HG03280 (cell line): Measurements from ENCODE around the gene N4BP2.
"Not testable (repeated sequence)": the region's sequence is repeated elsewhere in the genome, so short reads cannot be mapped to it uniquely, and the experiment has no call there.

Experiments used
- ATAC-seq: cut with Tn5 transposase; IDR thresholded peaks from one replicate; pipeline ENCODE4 v1.9.1; 2021; ENCODE audit warnings: mild to moderate bottlenecking, moderate library complexity; ENCODE audit not compliant: unreplicated experiment

Gene N4BP2

DNA sequence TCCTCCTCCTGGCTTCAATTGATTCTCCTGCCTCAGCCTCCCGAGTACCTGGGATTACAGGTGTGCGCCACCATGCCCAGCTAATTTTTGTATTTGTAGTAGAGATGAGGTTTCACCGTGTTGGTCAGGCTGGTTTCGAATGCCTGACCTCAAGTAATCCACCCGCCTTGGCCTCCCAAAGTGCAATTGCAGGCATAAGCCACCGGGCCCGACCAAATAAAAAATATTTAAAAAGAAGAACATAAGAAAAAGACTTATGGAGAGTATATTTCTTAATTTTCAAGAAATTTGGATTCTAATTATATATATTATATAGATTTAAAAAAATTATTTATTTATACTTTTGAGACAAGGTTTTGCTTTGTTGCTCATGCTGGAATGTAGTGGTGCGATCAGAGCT, 29.8 kb downstream of the N4BP2 start:
- ATAC-seq: no peak

DNA sequence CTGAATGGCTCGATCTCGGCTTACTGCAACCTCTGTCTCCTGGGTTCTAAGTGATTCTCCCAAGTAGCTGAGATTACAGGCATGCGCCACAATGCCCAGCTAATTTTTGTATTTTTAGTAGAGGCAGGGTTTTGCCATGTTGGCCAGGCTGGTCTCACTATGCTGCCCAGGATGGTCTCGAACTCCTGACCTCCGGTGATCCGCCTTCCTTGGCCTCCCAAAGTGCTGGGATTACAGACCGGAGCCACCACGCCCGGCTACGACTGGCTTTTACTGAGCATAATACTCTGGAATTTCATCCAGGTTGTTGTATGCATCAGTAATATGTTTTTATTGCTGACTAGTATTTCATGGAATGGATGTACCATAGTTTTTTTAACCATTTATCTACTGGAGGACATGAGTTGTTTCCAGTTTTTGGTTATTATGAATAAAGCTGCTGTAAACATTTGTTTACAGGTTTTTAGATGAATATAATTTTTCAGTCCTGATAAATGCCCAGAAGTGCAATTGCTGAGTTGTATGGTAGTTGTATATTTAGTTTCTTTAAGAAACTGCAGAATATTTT, 31.2 kb downstream of the N4BP2 start:
- ATAC-seq: no peak

GRCh38 chr4:40093400-40093799, 36.8 kb downstream of the N4BP2 start:
- ATAC-seq: not testable (repeated sequence)

- no peak for ATAC-seq
Observed at GRCh38 chr4:40099010-40099409, 42.4 kb downstream of the N4BP2 start.

DNA sequence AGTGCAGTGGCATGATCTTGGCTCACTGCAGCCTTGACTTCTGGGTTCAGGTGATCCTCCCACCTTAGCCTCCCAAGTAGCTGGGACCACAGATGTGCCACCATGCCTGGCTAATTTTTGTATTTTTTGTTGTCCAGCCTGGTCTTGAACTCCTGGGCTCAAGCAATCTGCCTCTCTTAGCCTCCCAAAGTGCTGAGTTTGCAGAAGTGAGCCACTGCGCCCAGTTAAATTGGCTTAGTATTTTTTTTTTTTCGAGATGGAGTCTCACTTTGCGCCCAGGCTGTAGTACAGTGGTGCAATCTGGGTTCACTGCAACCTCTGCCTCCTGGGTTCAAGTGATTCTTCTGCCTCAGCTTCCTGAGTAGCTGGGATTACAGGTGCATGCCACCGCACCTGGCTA, 50.5 kb downstream of the N4BP2 start:
- not testable (repeated sequence) for ATAC-seq

- ATAC-seq: no peak
Observed at GRCh38 chr4:40112027-40112792, 55.6 kb downstream of the N4BP2 start.

DNA sequence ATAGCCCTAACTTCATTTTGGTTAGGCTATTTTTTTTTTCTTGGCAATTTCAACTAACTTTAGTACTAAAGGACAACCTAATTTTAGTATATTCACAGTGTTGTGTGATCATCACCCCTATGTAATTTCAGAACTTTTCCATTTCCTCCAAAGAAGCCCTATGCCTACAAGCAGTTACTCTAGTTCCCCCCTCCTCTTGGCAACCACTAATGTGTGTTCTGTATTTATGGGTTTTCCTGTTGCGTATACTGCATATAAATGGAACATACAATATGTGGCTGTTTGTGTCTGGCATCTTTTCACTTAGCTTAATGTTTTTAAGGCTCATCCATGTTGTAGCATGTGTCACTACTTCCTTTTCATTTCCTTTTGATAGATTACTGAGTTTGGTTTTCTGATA, 57.6 kb downstream of the N4BP2 start:
- no peak for ATAC-seq

DNA sequence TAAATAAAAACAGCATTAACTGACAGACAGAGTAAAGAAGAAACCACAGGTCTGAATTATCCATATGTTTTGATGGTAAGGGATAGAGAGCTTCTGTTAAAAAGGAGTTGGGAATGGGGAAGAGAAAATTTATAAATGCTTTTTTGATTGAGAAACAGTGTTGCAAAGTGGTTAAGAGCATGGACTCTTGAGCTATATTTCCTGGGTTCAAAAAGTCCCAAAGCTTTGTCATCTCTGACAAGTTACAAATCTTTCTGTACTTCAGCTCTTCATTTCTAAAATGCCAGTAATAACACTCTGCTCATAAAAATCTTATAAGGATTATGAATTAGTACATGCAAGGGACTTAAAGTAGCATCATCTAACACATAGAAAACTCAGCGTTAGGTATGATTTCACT, 62.2 kb downstream of the N4BP2 start:
- no peak for ATAC-seq

- ATAC-seq: no peak
Observed at GRCh38 chr4:40119344-40119743, 62.7 kb downstream of the N4BP2 start.

DNA sequence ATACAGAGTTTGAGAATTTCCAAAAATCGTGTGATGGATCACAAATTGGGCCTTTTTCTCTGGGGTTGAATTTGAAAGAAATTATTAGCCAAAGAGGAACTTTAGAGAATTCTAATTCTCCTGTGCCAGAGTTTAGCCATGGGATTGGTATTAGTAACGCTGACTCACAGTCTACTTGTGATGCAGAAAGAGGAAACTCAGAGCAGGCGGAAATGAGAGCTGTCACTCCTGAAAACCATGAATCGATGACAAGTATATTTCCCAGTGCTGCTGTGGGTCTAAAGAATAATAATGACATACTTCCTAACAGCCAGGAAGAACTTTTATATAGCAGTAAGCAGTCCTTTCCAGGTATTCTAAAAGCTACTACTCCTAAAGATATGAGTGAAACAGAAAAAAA, 64.9 kb downstream of the N4BP2 start:
- no peak for ATAC-seq

DNA sequence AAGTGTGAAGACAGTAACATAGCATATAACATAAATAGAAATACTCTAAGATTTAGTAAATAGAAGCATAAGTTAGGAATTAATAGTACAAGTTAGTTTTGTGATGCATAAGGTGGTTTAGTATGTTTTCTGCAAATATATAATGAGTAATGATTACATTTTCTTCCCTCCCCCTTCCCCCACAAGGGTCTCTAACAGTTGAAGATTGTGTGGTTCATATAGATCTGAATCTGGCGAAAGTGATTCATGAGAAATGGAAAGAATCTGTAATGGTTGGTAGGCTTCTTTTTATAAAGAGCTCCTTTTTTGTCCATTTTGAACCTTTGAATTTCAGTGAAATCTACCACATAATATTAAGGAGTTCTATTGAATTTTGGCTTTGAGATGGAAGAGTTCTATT, 66.3 kb downstream of the N4BP2 start:
- no peak for ATAC-seq

DNA sequence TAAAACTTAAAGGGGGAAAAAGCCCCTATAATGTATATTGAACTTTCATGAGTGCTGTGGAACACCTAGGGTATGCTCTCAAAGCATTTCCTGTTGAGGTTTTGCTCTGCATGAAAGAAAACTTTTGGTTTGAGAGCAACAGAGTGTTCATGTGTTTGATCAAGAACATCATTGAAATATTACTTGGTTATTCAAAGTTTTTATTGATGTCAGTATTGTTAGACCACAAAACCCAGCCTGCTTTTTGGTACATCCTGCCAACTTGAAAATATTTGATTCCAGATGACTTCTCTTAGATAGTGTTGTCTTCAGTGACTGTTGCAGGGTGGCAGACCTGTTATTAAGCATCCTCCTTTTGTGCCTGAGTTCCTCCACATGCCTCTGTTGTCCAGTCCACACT, 68.0 kb downstream of the N4BP2 start:
- no peak for ATAC-seq

GRCh38 chr4:40130401-40131036, 73.9 kb downstream of the N4BP2 start:
- no peak for ATAC-seq

- ATAC-seq: no peak
Observed at GRCh38 chr4:40132816-40133215, 76.2 kb downstream of the N4BP2 start.

DNA sequence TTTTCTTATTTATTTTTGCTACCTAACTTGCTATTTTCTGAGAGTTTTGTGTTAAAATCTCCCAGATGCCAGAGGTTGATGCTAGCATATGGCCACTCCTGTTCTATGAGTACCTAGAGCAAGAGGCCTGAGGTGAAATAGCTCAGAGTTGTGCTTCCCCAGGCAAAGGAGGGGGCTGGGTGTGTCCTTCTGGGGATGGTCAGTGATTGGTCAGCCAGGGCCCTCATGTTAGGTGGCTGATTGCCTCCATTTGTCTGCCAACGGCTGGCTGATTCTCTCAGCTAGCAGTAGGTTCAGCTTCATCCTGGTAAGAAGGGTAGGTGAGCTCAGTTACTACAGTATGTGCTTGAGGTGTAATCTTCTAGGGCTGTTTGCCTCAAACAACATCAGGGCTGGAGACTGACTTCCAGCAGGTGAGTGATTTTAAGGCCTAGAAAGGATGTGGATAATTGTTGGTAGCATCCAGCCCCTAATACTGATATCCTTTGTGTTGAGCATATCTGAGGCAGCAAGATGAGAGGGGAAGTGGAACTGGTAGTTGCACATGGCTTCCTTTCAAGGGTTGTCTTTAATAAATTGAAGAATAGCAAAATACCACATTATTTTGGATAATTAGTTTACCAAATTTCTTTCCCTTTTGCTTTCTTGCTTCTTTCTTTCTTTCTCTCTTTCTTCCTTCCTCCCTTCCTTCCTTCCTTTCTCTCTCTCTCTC, 77.7 kb downstream of the N4BP2 start:
- no peak for ATAC-seq

GRCh38 chr4:40136202-40136601, 79.6 kb downstream of the N4BP2 start:
- ATAC-seq: not testable (repeated sequence)

DNA sequence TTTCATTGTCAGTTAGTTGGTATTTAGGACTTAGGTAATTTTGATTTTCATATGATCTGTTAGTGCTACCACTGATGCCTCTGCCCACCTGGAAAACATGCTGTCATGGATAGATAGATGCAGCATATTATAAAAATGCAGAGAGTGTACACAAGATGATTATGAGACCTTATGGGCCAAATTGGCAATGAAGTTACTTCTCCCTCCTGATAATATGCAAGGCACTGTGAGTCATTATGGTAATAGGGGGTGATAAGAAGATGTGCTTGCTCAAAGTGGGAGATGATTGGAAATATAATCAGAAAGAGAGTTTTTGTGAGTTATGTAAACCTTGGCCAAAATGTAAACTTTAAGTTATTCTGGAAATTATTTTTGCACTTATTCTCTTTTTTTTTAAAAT, 83.5 kb downstream of the N4BP2 start:
- no peak for ATAC-seq

- not testable (repeated sequence) for ATAC-seq
Observed at GRCh38 chr4:40140597-40140996, 83.9 kb downstream of the N4BP2 start.

DNA sequence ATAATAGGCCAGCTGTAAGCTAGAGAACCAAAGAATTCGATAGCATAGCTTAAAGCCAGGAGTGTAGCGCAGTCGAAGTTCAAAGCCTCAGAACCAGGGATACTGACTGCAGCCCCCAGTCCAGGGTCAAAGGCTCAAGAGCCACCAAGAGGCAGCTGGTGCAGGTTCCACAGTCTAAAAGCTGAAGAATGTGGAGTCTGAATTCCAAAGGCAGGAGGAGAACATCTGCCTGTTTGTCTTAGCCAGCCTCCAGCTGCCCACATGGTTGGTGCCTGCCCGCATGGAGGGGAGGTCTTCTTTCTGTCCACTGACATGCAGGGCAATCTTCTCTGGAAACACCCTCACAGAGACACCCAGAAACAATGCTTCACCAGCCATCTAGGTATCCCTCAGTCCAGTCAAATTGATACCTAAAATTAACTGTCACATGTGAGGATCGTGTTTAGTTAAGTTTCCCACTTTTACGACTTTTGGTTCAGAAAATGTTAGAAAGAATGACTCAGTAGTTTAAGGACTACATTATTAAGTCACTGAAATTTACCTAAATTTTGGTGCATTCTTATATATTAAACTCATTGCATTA, 87.4 kb downstream of the N4BP2 start:
- ATAC-seq: no peak

DNA sequence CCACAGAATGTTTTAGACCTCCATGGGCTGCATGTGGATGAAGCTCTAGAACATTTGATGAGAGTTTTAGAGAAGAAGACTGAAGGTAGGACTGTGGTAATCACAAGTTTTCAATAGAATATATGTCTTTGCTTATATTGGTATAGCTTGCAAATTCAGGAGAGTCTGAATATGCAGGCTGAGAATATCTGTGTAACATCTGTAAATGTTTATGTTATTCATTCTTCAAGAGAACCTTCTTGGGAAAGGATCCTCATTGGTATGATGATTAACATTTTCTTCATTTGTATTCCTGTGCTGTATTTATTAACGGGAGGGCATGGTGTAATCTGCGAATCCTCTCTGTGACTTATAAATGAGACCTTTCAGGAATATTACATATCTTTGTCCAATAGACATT, 88.1 kb downstream of the N4BP2 start:
- ATAC-seq: no peak

GRCh38 chr4:40147490-40147889, 90.8 kb downstream of the N4BP2 start:
- not testable (repeated sequence) for ATAC-seq
